Raji (cell line): ENCODE results near the gene BAIAP2L1.

Source experiments
- POLR2A ChIP-seq: IDR thresholded peaks from 2 replicates; pipeline ENCODE4 v1.6.1; 2011; ENCODE audit warnings: low read depth, low read length, control low read depth; ENCODE audit not compliant: insufficient read depth

Gene BAIAP2L1

DNA sequence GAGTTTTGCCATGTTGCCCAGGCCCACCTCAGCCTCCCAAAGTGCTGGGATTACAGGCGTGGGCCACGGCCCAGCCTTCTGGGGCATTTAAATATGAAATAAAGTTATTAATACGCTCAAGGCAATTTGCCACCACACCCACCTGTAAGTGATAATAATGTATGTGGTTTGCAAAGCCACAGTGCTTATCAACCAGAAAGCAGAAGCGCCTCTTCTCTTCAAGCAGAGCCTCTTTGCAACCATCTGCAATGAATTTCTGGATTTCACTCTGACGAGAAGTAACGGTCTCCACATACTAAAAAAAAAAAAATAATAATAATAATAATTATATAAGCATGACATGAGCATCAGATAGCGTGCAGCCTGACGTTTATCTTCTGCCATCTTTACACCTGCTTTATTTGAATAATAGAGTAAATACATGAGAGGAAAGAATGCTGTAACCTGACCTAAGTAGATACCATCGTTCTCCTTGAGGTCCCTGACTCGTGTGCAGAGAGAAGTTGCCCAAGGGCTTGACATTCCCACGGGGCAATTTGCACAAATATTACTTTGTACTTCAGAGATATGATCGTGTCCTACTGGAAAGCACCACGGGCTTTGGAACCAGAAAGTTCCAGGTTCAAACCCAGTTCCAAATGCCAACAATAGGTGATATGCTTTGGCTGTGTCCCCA lies 85.4 kb downstream of the BAIAP2L1 start:
- no peak for TF ChIP-seq POLR2A

GRCh38 chr7:98314469-98314868 lies 86.4 kb downstream of the BAIAP2L1 start:
- no peak for TF ChIP-seq POLR2A

GRCh38 chr7:98312201-98312600 lies 88.7 kb downstream of the BAIAP2L1 start:
- TF ChIP-seq POLR2A: no peak

DNA sequence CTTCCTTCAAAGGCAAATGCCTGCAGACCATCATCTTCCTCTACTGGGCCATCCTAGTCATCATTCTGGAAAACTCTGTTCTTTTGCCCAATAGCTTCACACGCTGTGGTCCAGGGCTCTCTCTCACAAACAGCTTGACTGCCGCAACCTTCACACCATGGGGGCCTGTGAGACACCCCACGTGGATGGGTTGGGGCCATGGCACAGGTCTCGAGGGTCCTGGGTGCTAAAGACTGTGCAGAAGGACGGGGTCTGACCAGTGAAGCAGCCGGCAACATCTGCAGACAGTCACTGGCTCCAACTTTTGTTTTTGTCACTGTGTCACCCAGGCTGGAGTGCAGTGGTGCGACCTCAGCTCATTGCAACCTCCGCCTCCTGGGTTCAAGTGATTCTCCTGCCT lies 91.3 kb downstream of the BAIAP2L1 start:
- no peak for TF ChIP-seq POLR2A

GRCh38 chr7:98307971-98308466 lies 92.9 kb downstream of the BAIAP2L1 start:
- TF ChIP-seq POLR2A: no peak

DNA sequence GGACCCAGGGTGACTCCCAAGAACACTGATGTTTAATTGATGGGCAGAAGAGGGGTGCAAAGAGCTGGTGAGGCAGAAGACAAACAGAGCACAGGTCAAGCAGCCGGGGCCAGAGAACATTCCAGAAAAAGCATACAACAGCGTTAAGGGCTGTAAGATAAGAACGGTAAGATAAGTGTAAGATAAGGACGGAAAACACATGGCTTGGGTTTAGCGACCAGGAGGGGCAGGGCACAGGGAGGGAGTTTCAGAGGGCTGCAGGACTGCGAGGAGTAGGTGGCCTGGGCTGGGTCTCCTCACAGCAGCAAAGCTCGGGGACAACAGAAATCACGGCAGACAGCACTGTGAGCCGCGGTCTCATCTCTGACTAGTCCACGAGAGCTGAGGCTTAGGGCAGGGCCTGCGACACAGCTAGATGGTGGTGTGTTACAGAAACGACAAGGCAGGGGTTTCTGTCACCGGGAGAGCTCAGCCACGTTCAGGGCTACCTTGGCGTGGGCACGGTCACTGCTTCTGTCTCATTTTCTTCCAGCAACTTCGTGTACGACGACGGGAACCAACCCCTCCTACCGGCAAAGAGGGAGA lies 94.8 kb downstream of the BAIAP2L1 start:
- no peak for TF ChIP-seq POLR2A

DNA sequence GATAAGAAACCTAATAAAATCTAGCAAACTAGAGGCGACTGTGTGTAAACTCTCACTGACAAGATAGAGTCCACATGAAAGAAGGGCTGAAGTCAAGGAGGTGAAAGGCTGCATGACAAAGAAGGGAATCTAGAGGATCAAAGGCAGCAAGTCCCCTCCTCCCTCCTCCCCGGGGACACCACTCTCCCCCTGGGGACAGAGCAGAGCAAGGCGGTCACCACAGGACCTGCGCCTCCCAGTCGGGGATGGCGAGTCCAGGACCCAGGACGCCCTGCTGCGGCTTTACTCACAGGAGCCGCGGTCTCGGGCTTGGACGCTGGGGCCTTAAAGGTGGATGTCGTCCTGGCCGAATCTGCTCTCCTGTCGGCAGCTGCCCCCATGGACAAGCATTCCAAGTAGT lies 97.0 kb downstream of the BAIAP2L1 start:
- no peak for TF ChIP-seq POLR2A

DNA sequence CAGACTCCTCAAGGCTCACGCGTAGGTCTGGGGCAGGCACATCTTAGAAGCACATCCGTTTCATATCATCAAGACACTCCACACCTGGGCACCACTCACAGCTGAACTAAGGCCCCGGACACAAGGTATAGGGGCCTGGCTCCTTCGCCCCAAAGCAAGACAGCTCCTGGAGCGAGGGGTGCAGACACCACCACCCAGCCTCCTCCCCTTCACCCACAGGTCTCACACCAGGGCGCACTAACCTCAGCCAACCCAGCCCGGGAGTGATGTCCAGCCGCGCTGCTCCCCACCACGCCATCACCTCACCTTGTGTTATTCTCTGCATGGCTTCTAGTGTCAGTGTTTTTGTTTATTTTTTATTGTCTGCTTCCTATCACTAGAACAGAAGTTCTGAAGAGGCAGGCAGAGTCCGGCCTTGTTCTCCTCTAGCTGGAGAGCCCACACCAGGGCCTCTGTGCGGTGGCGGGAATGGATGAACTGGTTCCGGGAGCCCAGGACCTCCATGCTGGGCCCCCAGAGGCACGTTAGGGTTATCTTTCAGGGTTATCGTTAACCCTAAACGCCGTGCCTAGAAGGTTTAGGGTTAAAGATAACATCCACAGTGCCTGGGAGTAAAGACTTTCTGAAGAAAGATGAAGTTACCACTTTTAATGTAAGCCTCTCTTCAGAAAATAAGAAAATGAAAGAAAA lies 97.6 kb downstream of the BAIAP2L1 start:
- TF ChIP-seq POLR2A: no peak

DNA sequence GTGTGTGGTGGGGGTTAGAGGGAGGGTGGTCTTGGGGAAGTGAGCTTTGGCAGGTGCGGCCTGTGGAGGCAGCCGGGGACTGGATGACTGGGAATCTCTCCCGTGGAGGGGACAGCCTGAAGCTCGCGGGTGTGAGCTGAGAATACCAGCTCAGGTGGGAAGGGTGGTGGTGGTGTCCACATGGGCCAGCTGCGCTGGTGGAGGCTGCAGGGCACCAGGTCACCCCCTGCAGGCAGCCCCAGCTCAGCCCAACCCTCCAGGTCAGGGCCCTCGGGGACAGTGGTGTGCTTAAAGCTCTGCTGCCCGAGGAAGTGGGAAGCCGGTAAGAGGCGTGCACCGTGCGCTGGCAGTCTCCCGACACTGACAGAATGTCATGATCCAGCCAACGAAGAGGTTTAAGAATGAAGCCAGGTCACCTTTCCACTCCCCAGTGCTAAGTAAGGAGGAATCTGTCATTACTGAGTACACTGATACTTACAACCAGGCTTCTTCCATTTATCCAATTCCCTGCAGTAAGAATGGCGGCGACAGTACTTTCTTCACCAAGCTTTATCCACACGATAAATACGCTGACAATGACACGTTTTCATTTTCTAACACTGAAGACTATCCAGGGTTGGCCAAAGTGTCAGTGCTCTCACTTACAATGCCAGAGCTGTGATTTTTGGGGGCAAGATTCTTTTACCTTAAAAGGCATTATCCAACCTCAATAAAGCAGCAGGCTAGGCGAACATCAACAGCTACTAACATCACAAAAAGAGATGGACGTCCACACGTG lies 99.0 kb downstream of the BAIAP2L1 start:
- no peak for TF ChIP-seq POLR2A

DNA sequence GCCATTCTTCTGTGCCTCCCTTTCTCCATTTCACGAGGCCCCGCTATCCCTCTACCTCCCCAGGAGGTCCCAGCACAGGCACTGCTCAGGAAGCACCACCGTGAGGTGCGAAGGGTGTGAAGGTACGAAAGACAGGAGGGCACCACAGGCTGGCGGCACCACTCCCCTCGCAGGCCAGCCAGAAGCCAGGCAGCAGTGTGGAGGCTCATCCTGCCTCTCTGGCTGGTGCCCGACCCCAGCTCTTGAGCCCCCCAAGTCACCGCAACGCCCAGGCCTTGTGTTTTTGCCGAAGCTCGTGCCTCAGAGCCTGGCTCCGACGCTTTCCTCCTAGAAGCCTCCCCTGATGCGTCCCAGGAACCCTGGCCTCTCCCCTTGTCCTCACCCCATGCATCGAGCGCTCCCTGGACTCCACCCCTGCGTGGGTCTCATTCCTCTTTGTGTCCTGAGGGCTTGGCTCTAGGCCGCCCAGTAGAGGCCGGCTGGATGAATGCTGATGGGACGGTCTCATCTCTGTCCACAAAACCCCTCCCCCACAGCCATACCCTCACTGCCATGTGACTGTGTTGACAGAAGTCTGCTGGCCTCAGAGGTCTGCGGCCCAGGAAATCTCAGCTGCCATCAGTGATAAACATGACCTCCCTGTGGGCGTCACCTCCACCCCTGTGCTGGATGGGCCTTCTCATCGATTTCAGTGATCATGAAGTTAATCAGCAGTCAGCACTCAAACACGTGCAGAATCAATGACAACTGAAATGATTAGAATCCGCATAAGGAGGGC lies 100.1 kb downstream of the BAIAP2L1 start:
- TF ChIP-seq POLR2A: no peak

DNA sequence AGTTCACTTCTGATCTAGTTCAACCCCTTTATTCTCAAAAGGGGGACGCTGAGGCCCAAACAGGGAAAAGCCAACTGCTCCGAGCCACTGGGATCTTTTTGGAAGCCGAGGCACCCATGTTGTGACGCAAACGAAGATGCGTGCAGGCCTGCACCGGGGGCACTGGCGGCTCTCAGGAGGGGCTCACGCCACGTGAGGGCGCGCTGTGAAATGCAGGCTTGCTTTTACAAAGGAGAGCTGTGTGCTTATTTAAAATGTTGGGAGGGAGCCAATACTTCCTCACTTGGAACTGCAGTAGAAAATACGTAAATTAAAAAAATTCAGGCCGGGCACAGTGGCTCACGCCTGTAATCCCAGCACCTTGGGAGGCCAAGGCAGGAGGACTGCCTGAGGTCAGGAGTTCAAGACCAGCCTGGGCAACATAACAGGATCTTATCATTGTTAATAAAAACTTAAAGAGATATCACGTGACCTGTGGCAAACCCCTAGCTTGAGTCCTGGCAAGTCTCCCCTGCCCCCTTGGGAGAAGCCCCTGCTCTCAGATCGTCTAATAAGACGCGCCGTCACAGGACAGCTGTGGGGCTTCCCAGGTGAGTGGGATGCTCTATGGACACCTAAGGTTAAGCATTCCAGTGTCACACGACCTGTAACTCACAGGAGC lies 103.1 kb downstream of the BAIAP2L1 start:
- no peak for TF ChIP-seq POLR2A

- no peak for TF ChIP-seq POLR2A
Observed at GRCh38 chr7:98296833-98297232, 104.1 kb downstream of the BAIAP2L1 start.

GRCh38 chr7:98295467-98296192 lies 105.3 kb downstream of the BAIAP2L1 start:
- TF ChIP-seq POLR2A: no peak
